HG03460 (cell line): Measurements from ENCODE around the gene PTPRM.

Experiments used
- ATAC-seq: cut with Tn5 transposase; IDR thresholded peaks from one replicate; pipeline ENCODE4 v1.9.1; 2021; ENCODE audit not compliant: unreplicated experiment

Gene PTPRM

DNA sequence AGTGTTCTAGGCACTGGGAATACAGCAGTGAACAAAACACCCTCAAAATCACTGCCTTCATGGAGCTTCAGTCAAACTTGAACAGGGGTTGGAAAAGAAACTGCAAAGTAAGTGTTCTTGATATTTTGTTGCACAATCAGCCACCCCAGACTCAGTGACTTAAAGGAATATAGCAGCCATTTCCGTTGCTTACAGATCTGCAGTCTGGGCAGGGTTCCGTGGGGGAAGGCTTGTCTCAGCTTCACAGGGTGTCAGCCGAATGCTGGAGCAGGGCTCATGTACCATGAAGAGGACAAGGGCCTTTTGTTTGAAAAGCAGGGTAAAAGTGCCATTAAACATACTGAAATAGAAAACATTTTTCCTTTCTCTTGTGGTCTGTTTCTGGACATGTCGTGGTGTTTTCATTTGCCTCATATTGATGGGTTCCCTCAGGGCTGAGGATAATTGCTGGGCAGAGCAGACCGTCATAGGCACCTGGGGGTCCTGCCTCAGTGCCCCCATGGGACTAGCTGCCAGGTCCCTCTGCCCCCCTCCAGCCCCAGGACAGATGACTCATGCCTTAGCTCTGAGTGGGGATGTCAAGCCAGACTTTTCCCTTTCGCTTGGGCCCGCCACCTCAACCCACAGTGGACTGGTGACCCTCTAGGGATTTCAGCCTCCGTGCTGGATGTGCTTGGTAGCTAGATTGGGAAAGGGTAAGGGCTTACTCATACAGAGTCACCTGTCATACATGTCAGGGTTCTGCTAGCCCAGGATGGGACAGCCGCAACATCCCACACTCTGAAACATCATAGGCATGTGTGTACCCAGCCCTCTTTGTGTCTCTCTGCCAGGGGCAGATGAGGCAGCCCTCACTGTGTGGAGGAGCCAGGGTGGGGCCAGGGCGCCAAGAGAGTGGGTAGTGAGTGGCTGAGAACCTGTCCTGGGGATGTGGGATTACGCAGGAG lies 96.5 kb downstream of the PTPRM start:
- no peak for ATAC-seq

DNA sequence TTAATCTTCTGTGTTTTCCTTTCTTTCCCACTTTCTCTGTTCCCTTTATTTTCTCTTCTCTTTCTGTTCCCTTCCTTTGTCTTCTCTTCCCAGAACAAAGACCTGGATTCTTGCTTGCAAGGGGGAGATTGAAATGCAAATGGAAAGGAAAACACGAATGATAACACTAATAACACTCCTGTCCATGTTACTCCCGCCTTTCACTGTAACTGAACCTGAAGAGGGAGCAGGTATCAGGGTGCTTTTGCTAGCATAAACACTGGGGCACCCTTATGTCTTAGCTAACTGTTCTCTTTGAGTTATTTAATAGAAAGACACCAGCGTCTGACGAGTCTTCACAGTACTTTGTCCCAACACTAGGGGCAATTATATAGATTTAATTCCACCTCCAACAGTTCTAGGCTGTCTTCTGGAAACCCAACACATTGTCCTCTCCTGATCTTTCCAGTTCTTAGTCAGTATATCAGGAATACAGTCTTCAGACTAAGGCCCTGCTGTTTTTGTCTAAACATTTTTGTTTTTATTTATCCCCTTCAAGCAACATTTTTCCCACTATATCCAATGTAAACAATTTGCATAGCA lies 99.2 kb downstream of the PTPRM start:
- no peak for ATAC-seq

DNA sequence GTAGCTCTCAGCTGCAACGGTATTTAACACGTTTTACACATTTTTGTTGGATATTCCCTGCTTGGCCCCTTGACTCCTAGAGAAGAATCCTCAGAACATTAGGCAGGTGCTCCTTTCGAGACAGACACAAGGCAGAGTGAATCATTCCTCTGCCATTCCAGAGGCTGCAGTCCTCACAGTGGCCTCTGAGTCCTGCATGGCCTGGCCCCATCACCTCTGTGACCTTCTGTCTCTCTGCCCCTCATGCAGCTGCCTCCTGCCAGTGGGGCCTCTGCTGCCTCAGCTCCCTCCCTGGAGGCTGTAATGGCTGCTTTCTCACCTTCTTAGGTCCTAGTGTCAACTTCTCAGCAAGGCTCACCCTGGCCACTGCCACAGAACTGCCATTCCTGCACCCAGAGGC lies 101.3 kb downstream of the PTPRM start:
- ATAC-seq = no peak

DNA sequence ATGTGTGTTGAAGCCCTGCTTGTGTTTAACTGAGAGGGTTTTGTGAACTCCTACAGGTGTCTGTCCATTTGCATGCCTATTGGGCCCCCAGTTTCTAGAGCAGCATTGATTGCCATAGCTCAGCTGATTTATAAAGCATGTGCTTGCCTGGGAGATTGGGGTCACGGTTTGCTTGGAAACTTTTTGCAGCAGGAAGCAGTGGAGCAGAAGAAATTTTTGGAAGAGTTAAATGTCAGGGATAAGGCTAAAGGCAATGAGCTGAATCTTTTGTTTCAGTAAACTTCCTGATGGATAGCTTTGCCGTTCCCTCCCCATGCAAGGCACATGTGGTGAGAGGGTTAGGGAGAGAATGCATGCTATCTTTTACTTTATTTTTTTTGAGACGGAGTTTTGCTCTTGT lies 102.2 kb downstream of the PTPRM start:
- no peak for ATAC-seq

DNA sequence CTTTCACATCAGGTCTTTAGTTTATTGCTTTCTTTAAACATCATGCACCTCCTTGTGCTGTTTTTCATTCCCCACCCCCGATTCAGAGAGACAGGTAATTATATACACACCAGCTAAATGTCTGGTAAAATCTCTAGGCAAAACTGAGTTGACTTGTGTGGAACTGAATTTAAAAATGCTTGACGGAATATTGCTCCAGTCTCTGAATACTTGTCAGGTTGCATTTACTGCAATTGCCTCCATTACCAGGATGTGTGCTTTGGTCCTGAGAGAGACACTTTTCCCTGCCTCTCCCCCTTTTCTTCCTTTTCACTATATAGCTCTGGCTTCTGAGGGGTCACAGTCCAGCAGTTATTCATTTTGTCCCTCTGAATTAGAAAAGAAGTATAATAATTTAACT lies 104.0 kb downstream of the PTPRM start:
- ATAC-seq = no peak

DNA sequence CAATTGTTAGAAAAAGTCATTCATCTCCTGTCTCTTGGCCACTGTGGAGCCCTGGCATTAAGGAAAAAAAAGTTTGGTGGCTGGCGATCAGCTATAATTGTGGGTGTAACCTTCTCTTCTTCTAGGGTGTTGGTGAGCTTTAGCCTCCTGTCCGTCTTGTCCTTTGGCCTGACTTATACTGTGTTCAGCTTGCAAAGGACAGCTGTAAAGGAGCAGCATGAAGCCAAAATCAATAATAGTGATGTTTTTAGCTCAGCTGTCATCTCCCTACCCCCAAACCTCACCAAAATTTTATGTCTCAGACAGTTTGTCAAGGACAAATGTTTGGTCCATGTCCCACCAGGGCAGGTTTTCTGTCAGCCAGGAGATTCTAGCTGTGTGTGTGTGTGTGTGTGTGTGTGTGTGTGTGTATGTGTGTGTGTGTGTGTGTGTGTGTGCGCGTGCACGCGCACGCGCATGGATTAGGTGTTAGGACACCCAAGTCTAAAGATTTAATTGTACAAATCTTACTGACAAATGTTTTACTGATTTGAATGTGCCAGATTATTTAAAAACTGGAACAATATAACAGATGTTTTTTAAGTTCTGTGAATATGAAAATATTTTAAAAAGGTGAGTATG lies 109.2 kb downstream of the PTPRM start:
- no peak for ATAC-seq

DNA sequence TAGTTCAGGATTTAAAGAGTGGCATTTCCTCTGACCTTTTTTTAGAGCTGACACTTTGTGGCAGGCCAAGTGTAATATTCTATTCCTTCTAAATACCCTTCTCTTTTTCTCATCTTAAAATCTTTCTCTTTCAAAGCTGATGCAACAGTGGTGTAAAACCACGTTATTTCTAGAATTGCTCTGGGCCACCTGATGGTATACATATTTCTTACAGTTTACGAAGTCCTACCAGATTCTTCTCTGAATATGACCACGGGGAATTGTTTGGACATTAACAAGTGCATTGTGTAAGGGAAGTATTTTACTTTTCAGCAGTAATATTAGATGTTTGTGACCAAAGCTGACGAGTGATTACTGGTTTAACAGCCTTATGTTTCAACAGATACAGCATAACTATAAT lies 109.9 kb downstream of the PTPRM start:
- ATAC-seq = no peak

DNA sequence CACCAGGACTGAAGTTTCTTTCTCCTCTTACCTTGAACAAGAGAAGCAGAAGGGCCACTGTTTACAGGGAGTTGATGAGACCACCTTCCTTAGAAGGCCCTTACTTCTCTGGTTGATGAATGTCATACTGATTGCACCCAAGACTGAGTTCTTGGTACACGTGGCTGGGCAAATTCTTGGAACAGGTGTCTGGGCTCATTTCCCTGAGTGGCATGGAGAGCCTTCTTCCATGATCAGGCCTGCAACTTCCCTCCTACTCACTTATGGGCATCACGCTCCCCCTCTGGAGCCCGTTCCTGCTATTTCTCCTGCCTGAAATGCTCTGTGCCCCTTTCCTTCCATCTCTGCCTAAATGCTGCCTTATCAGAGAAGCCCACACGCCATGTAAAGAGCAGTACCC lies 110.3 kb downstream of the PTPRM start:
- no peak for ATAC-seq

DNA sequence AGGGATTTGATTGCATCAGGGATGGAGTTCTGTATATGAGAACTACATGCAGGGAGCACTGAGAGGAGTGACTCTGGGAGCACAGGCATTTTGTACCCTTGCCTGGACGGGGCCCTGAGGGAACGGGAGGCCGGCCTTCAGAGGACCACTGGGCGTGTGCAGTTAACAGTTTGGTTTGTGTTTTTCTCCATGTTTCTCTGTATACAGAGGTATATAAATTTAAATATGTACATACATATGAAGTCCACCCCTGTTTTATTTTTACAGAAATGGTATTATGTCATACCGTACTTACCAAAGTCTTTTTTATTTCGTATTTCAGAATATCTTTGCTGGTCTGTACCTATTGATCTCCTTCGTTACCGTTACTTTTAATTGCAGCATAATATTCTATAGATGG lies 111.3 kb downstream of the PTPRM start:
- ATAC-seq = no peak

DNA sequence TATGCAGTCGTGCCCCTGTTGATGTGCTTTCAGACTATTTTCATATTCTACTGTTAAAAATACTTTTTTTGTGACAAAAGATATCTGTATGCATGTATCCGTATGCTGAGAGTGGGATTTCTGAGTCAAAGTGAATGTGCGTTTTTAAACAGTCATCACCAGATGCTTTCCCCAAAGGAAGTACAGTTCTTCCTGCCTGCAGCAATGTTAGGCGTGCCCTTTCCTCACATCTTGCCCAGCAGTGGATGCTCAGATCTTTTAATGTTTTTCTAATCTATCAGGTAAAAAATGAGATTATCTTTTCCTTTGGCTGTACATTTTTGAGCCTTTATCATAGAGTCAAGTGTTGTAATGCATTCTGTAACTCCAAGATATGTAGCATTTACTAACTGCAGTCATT lies 111.7 kb downstream of the PTPRM start:
- no peak for ATAC-seq

DNA sequence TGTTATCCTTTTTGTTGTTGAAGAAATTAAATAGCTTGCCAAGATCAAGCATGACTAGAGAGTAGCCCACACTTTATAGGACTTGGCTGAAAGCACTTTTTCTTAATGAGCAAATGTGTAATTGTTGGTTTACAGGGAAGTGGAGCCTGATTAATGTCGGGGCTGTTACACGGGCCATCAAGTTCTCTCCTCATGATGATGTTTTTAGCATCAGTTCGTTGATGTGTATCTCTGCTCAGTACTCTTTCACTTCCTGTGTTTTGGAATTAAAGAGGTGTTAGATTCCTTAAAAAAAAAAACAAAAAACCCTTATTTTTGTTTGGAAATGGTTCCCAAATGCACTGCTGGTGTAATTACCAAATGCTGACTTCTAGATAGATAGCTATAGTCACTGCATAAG lies 114.2 kb downstream of the PTPRM start:
- no peak for ATAC-seq

DNA sequence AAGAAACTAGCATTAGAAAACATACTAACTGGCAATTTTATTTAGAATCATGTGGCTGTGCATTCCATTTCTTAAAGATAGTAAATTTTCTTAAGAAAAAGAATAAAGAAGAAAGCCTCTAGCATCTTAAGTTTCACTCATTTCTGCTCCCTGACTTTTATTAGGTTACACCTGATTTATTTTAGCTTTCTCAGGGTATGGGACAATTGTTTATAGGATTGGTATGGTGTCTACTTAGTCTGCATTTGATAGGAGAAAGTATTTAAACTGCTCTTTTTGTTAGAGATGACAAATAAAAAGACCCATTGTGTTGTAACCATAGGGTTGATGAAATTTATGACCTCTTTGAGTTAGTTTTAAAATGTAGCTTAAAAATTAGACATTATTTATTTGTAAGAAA lies 115.2 kb downstream of the PTPRM start:
- ATAC-seq = no peak

DNA sequence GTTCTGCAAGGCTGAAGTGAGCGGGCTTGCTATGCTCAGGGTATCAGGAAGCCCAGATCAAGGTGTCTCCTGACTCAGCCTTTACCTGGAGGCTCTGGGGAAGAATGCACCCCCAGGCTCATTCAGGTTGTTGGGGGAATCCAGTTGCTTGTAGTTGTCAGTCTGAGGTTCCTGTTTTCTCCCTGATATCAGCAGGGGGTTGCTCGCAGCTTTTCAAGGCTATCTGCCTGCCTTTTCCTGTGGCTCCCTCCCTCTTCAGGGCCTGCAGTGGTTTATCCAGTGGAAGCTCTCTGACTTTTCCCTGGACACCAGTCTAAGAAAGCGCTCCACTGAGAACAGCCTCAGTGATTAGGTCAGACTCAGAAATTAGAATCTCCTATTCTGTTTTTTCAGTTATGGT lies 116.6 kb downstream of the PTPRM start:
- ATAC-seq = no peak

DNA sequence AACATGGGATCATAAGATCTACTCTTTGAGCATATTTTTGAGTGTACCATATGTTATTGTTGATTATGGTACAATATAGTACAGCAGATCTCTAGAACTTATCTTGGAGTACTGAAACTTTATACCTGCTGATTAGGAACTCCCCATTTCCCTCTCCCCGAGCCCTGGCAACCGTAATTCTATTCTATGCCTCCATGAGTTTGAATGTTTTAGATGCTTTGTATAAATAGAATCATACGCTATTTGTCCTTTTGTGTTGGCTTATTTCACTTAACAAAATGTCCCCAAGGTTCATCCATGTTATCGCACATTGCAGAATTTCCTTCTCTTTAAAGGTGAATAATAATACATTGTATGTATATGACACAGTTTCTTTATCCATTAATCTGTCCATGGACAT lies 117.2 kb downstream of the PTPRM start:
- ATAC-seq = no peak

DNA sequence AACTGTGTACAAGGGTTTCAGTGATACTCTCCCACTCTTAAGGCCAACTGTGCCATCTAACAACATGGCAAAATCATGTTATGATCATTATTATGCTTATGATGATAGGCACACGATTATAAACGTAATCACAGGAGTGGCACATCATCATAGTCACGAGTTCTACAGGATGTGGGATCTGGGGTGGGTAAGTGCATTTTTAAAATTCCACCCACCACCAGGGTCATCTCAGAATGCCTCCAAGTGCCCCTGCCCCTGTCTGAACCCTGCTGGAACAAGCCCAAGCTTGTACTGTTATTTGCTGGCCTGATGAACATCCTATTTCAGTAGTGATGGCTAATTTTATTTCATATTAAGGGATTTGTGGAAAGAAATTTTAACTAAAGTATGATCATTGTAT lies 117.8 kb downstream of the PTPRM start:
- no peak for ATAC-seq

DNA sequence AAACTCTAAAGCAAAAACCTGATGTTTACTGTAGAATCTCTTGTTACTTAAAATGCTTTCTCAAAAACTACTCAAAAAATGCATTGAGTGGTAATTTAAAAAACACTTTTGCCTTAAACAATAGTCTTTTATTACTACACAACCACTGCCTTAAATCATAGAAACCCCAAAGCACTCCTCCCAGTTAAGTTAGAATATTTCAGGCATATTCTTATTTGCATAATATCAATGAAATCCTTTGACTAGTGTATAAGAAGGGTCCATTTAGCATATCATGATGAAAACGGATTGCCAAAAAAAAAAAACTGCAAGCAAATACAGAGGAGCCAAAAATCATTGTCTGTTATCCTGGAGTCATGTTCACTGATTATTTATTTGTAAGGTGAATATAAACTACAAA lies 119.2 kb downstream of the PTPRM start:
- ATAC-seq = no peak

DNA sequence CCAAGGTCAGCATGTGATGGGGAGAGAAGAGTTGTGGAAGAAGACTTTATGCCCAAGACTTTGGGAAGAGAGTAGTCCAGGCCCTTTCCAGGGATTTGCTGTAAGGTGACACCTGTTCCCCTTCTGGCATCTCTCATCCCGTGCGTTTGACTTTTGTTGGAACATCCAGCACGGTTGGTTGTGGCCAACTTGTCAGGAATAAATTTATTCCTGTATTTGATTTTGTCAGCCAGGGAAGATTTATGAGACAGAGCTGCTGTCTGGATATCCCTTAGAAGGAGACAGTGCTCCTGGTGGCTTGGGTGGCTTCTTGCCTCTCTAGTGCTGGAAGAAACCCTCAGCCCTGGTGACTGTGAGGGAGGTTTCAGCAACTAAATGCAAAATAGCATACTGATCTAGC lies 121.5 kb downstream of the PTPRM start:
- no peak for ATAC-seq

DNA sequence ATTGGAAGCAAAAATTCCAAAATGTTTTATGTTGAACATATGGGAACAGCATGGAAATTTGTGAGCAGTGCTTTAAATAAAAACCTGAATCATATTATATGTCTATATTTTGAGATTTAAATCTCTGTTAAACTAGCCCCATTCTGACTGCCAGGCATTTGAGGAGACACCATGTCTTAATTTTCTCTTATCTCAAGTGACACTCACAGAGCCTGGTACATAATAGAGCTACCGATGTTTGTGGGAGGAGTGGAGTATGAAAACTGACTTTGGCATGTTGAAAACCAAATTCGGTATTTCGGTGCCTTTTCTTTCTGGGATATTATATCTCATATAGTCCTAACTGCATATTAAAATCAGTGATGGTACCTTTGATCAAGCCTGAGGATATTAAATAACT lies 124.1 kb downstream of the PTPRM start:
- ATAC-seq = no peak

DNA sequence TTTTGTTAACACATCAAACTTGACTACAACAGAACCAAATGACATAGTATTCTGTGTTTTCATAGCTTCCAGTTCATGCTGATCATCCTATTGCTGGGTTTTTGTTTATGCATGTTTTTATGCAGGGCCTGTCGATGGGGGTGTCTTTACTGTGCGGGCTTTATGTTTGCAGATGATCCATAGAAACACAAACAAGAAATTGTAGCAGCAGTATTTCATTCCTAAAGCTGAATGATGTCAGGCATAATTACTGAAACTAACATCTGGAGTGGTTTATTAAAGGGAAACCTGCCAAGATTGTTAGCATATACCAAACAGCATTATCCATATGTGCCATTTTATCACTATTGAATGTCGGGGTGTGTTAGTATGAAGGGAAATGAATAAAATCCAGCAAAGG lies 129.7 kb downstream of the PTPRM start:
- no peak for ATAC-seq

DNA sequence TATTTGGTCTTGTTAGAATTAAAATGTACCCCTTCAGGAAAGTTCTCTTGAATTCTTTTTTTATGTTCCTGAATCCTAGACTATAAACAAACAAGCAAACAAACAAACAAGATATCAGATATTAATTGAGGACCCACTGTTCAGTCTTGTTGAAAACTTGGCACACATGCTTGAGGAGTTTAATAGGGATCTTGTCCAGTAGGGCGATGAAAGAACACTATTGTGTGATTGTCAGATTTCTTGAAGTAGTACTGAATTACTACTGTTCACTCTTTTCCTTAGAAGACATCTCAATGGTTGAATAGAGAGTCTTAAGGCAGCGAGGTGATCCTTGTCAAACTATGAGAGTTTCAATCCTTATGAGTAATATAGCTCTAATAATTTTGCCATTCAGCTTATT lies 130.2 kb downstream of the PTPRM start:
- ATAC-seq = no peak

DNA sequence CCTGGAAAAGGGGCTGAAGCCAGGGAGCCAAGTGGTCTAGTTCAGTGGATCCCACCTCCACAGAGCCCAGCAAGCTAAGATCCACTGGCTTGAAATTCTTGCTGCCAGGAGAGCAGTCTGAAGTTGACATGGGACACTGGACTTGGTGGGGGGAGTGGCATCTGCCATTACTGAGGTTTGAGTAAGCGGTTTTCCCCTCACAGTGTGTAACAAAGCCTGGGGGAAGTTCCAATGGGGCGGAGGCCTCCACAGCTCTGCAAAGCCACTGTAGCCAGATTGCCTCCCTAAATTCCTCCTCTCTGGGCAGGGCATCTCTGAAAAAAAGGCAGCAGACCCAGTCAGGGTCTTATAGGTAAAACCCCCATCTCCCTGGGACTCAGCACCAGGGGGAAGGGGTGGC lies 144.4 kb downstream of the PTPRM start:
- ATAC-seq = no peak

DNA sequence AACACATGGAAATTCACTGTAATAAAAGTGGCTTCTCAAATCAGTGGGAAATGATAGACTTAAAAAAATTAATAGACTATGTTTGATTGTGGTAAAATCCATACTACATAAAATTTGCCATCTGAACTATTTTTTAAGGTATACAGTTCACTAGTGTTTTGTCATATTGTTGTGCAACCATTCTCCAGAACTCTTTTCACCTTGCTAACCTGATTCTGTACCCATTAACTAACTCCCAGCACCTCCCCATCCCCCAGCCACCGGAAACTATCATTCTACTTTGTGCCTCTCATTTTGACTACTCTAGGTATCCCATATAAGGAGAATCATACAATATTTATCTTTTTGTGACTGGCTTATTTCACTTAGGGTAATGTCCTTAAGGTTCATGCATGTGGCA lies 153.3 kb downstream of the PTPRM start:
- no peak for ATAC-seq
